SKM-1 (cell line): ENCODE data around the gene DHRS4L2.

ENCODE experiments used
- DNase-seq: peaks from one replicate; lab custom pipeline; 2025; ENCODE audit not compliant: unreplicated experiment; lab: John Stamatoyannopoulos, UW

Gene DHRS4L2

GRCh38 chr14:24052656-24053547 is 64.2 kb downstream of the DHRS4L2 start:
- DNase-seq: no peak

GRCh38 chr14:24053548-24054323 is 65.0 kb downstream of the DHRS4L2 start:
- no peak for DNase-seq

- no peak for DNase-seq
Measured at GRCh38 chr14:24054324-24054641, 65.6 kb downstream of the DHRS4L2 start.

GRCh38 chr14:24054646-24055045 is 65.9 kb downstream of the DHRS4L2 start:
- no peak for DNase-seq
